OCI-LY7 (cell line): ENCODE results near the gene PPT2. TPM values are rescaled to one million over a fixed set of nuclear protein-coding genes. Genes with fewer than 3 reads are reported as not detected.

Experiments used
- BruUV-seq: library from RNA; stranded (reverse); fragments of 400-500 nt; replicated peaks from 2 replicates; lab custom pipeline; 2021; lab: Mats Ljungman, UMichigan
- CTCF ChIA-PET: fragments of 300-600 bp; sonication (Branson Sonifier 250); formaldehyde crosslinking; loops from one replicate; lab custom pipeline; 2022; ENCODE audit warnings: antibody characterized with exemption; ENCODE audit not compliant: unreplicated experiment; lab: Charles Lee
- POLR2A ChIA-PET: fragments of 300-600 bp; sonication (Branson Sonifier 250); formaldehyde crosslinking; loops from one replicate; lab custom pipeline; 2022; ENCODE audit warnings: antibody characterized with exemption; lab: Charles Lee
- DNase-seq: peaks from one replicate; pipeline ENCODE4 v3.0.0-alpha.2; 2015; ENCODE audit warnings: low spot score
- H2AFZ ChIP-seq: fragments of 200-600 bp; sonication (generic), shearing (Covaris generic); 2 replicates; pipeline ENCODE4 v1.6.1; 2014; ENCODE audit warnings: mild to moderate bottlenecking, antibody characterized with exemption, low read length, moderate library complexity
- H3K27ac ChIP-seq: fragments of 200-600 bp; sonication (generic); 2 replicates; pipeline ENCODE4 v1.5.1; 2014; ENCODE audit warnings: mixed run types, low read depth, mild to moderate bottlenecking, moderate library complexity, low read length, inconsistent platforms; ENCODE audit not compliant: poor library complexity, severe bottlenecking
- H3K36me3 ChIP-seq: fragments of 200-600 bp; sonication (generic); 2 replicates; pipeline ENCODE4 v1.6.1; 2014; ENCODE audit warnings: mild to moderate bottlenecking, antibody characterized with exemption, low read length, moderate library complexity, mixed read lengths; ENCODE audit not compliant: insufficient read depth
- H3K4me1 ChIP-seq: fragments of 200-600 bp; sonication (generic); 2 replicates; pipeline ENCODE4 v1.5.1; 2014; ENCODE audit warnings: mild to moderate bottlenecking, low read length; ENCODE audit not compliant: insufficient read depth, poor library complexity, severe bottlenecking
- H3K4me2 ChIP-seq: fragments of 200-600 bp; sonication (generic); 2 replicates; pipeline ENCODE4 v1.6.1; 2014; ENCODE audit warnings: mild to moderate bottlenecking, low read length
- H3K4me3 ChIP-seq: fragments of 200-600 bp; sonication (generic); 2 replicates; pipeline ENCODE4 v1.5.1; 2014; ENCODE audit warnings: mild to moderate bottlenecking, low read depth, low read length; ENCODE audit not compliant: poor library complexity, severe bottlenecking
- H3K79me2 ChIP-seq: fragments of 200-600 bp; sonication (generic); 2 replicates; pipeline ENCODE4 v1.6.1; 2016; ENCODE audit warnings: low read depth, mild to moderate bottlenecking, low read length, moderate library complexity, mixed read lengths; ENCODE audit not compliant: insufficient read depth
- H3K9me2 ChIP-seq: fragments of 200-600 bp; sonication (generic); 2 replicates; pipeline ENCODE4 v1.6.1; 2016; ENCODE audit warnings: mild to moderate bottlenecking, low read length, mixed read lengths; ENCODE audit not compliant: insufficient read depth
- H3K9me3 ChIP-seq: fragments of 200-600 bp; sonication (generic); 2 replicates; pipeline ENCODE4 v1.6.1; 2014; ENCODE audit warnings: mild to moderate bottlenecking, mixed run types, low read length, mixed read lengths
- H4K20me1 ChIP-seq: fragments of 200-600 bp; sonication (generic); 2 replicates; pipeline ENCODE4 v1.6.1; 2014; ENCODE audit warnings: mild to moderate bottlenecking, antibody characterized with exemption, low read length, moderate library complexity, mixed read lengths; ENCODE audit not compliant: insufficient read depth
- CTCF ChIP-seq: fragments of 200-600 bp; sonication (generic); conservative IDR thresholded peaks from 2 replicates; pipeline ENCODE4 v1.5.1; 2014; ENCODE audit warnings: mild to moderate bottlenecking, antibody characterized with exemption, low read length, moderate library complexity, mixed read lengths
- EZH2phosphoT487 ChIP-seq: fragments of 200-600 bp; sonication (generic); IDR thresholded peaks from 2 replicates; pipeline ENCODE4 v1.6.1; 2018; ENCODE audit warnings: low read depth, borderline replicate concordance, mild to moderate bottlenecking, mixed run types, antibody characterized with exemption, low read length, moderate library complexity, mixed read lengths
- intact Hi-C: fragments of 100-400 bp; cut with micrococcal nuclease; formaldehyde crosslinking; loops from one replicate; pipeline ENCODE4 v1.10.0; 2022; ENCODE audit not compliant: unreplicated experiment
- total RNA-seq, 2 experiments: library from RNA; depleted of rRNA in 1 of 2; stranded (reverse); fragments of >200 nt in 1 of 2; shearing (Covaris generic) in 1 of 2; gene quantifications; 2 replicates each; pipeline ENCODE4 v1.2.3, GENCODE V29; 2014 to 2022

PPT2 gene
- total RNA-seq, 2 experiments from 2014 or later = 39.0 to 111 TPM

GRCh38 chr6:32168807-32169591 is 15.1 kb downstream of the PPT2 start:
- no peaks in the 10 kb centered on the region for H3K79me2 ChIP-seq
- no TSS peak for BruUV-seq
- peaks cover 23% of the 10 kb centered on the region for H3K4me1 ChIP-seq
- no peak overlapping the region for H3K4me3 ChIP-seq
- no peak overlapping the region for H2AFZ ChIP-seq
- ChIA-PET POLR2A (no interaction called here), CTCF (no interaction called here)
- H4K20me1 ChIP-seq = no peaks in the 10 kb centered on the region
- no peak overlapping the region for H3K27ac ChIP-seq
- TF ChIP-seq CTCF (0 out of 2 replicates have a peak, but pooled peaks have one; percentile 31), EZH2phosphoT487 (no peak)
- intact Hi-C loops = no loop called here
- no peak overlapping the region for H3K4me2 ChIP-seq
- H3K9me2 ChIP-seq = no peaks in the 10 kb centered on the region
- peaks cover 44% of the 10 kb centered on the region for H3K36me3 ChIP-seq
- no peaks in the 10 kb centered on the region for H3K9me3 ChIP-seq
- no peak for DNase-seq

GRCh38 chr6:32170294-32170693 is 16.4 kb downstream of the PPT2 start:
- H3K4me3 ChIP-seq = no peak overlapping the region
- peaks cover 39% of the 10 kb centered on the region for H3K36me3 ChIP-seq
- ChIA-PET POLR2A (no interaction called here), CTCF (no interaction called here)
- H3K9me3 ChIP-seq = no peaks in the 10 kb centered on the region
- peaks cover 9% of the 10 kb centered on the region; the same call in 1 of the 2 replicates for H3K79me2 ChIP-seq
- intact Hi-C loops = no loop called here
- DNase-seq = no peak
- H3K4me2 ChIP-seq = no peak overlapping the region
- TF ChIP-seq CTCF (no peak), EZH2phosphoT487 (no peak)
- H3K9me2 ChIP-seq = no peaks in the 10 kb centered on the region
- H4K20me1 ChIP-seq = no peaks in the 10 kb centered on the region
- H3K4me1 ChIP-seq = peaks cover 23% of the 10 kb centered on the region
- no peak overlapping the region for H2AFZ ChIP-seq
- no peak overlapping the region for H3K27ac ChIP-seq
- no TSS peak for BruUV-seq

GRCh38 chr6:32171234-32171633 is 17.3 kb downstream of the PPT2 start:
- Histone ChIP-seq H3K27ac (no peak overlapping the region), H3K4me3 (no peak overlapping the region), H3K9me3 (no peaks in the 10 kb centered on the region), H3K9me2 (no peaks in the 10 kb centered on the region), H2AFZ (no peak overlapping the region), H4K20me1 (no peaks in the 10 kb centered on the region), H3K4me2 (no peak overlapping the region), H3K4me1 (peaks cover 25% of the 10 kb centered on the region), H3K79me2 (peaks cover 14% of the 10 kb centered on the region; the same call in 1 of the 2 replicates), H3K36me3 (peaks cover 39% of the 10 kb centered on the region)
- BruUV-seq = no TSS peak
- TF ChIP-seq CTCF (no peak), EZH2phosphoT487 (no peak)
- DNase-seq = no peak
- ChIA-PET POLR2A (no interaction called here), CTCF (no interaction called here)
- intact Hi-C loops = no loop called here
